PFSK-1 (cell line): ENCODE results near the gene NYNRIN.

Experiments
- FOXP2 ChIP-seq: optimal IDR thresholded peaks from 2 replicates; pipeline ENCODE3; 2011; ENCODE audit warnings: borderline replicate concordance, control low read depth, inconsistent platforms; ENCODE audit not compliant: insufficient read depth; ENCODE audit errors: extremely low read length, extremely low read depth
- POLR2AphosphoS5 ChIP-seq: IDR thresholded peaks from 2 replicates; pipeline ENCODE4 v1.6.1; 2012; ENCODE audit warnings: low read depth, mild to moderate bottlenecking, control low read depth, low read length, moderate library complexity
- SIN3A ChIP-seq: IDR thresholded peaks from 2 replicates; pipeline ENCODE4 v1.6.1; 2012; ENCODE audit warnings: mild to moderate bottlenecking, low read length, moderate library complexity, borderline replicate concordance; ENCODE audit not compliant: insufficient read depth
- TAF1 ChIP-seq: IDR thresholded peaks from 2 replicates; pipeline ENCODE4 v1.6.1; 2012; ENCODE audit warnings: low read length, control low read depth, borderline replicate concordance; ENCODE audit not compliant: insufficient read depth
- TF ChIP-seq, protein P1 (sequence below), 2 experiments: IDR thresholded peaks; 2 replicates each; pipeline versions ENCODE4 v1.6.1 to v1.8.0; 2011 to 2012; ENCODE audit warnings: low read depth in 2 of 2, low read length in 2 of 2, control low read depth in 1 of 2, inconsistent platforms in 1 of 2, mild to moderate bottlenecking in 1 of 2, moderate library complexity in 1 of 2; ENCODE audit not compliant: insufficient read depth in 1 of 2

Gene NYNRIN

DNA sequence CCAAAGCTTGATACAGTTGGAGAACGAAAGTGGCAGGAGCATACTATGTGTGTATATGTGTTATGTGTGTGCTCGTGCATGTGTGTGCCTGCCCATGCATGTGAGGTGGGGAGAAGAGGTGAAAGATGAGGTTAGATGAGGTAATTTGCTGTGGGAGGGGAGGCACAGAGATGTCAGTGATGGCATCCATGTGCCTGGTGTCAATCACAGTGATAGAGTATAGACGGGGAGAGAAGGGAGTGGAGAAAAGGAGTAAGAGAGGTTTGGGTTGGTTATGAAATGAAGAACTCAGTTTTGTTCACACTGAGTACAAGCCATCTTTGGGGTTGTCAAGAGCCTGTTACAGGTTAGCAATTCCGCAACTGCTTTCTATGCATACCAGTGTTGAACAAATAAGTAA lies 14.6 kb upstream of the NYNRIN start:
- no peak for TF ChIP-seq TAF1
- TF ChIP-seq POLR2AphosphoS5: no peak
- TF ChIP-seq, protein P1, sequence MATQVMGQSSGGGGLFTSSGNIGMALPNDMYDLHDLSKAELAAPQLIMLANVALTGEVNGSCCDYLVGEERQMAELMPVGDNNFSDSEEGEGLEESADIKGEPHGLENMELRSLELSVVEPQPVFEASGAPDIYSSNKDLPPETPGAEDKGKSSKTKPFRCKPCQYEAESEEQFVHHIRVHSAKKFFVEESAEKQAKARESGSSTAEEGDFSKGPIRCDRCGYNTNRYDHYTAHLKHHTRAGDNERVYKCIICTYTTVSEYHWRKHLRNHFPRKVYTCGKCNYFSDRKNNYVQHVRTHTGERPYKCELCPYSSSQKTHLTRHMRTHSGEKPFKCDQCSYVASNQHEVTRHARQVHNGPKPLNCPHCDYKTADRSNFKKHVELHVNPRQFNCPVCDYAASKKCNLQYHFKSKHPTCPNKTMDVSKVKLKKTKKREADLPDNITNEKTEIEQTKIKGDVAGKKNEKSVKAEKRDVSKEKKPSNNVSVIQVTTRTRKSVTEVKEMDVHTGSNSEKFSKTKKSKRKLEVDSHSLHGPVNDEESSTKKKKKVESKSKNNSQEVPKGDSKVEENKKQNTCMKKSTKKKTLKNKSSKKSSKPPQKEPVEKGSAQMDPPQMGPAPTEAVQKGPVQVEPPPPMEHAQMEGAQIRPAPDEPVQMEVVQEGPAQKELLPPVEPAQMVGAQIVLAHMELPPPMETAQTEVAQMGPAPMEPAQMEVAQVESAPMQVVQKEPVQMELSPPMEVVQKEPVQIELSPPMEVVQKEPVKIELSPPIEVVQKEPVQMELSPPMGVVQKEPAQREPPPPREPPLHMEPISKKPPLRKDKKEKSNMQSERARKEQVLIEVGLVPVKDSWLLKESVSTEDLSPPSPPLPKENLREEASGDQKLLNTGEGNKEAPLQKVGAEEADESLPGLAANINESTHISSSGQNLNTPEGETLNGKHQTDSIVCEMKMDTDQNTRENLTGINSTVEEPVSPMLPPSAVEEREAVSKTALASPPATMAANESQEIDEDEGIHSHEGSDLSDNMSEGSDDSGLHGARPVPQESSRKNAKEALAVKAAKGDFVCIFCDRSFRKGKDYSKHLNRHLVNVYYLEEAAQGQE (IDR thresholded peaks at IDR 0.05; ENCODE audit: insufficient read depth in 1 of 2, low read depth in 2 of 2, low read length in 2 of 2): no peak
- TF ChIP-seq FOXP2: no peak
- no peak for TF ChIP-seq SIN3A

DNA sequence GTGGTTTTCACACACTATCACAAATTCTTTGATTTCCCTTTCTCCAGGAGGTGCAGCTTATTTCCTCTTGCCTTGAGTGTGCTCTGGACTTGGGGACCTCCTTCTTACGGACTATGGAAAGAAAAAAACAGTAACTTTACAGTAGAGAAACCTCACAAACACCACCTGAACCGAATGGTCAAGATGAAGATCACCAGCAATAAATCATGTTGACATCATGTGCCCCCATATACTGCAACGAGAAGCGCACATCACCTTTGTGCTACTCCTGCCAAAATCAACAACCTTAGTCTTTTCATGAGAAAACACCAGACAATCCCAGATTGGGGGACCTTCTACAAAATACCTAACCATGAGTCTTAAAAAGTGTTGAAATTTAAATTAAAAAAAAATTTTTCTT lies 13.3 kb upstream of the NYNRIN start:
- no peak for TF ChIP-seq FOXP2
- TF ChIP-seq, protein P1 (IDR thresholded peaks at IDR 0.05; ENCODE audit: insufficient read depth in 1 of 2, low read depth in 2 of 2, low read length in 2 of 2): no peak
- TF ChIP-seq TAF1: no peak
- no peak for TF ChIP-seq POLR2AphosphoS5
- no peak for TF ChIP-seq SIN3A

DNA sequence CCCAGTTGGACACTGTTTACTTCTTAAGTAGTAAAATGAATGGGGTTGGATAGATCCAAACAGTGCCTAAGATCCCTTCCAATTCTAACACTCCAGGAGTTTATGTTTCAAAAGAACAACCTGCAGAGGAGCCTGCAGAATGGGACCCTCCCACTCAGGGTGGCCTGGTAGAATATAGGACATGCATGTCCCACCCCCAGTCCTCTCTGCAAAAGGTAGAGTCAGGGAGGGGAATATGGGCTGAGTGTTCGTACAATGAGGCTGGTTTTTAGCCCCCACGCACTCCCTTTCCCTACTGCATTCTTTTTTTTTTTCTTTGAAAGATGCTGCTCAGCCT lies 11.8 kb upstream of the NYNRIN start:
- TF ChIP-seq TAF1 (no peak), POLR2AphosphoS5 (no peak), FOXP2 (no peak), SIN3A (no peak)
- TF ChIP-seq, protein P1 (IDR thresholded peaks at IDR 0.05; ENCODE audit: insufficient read depth in 1 of 2, low read depth in 2 of 2, low read length in 2 of 2): no peak

DNA sequence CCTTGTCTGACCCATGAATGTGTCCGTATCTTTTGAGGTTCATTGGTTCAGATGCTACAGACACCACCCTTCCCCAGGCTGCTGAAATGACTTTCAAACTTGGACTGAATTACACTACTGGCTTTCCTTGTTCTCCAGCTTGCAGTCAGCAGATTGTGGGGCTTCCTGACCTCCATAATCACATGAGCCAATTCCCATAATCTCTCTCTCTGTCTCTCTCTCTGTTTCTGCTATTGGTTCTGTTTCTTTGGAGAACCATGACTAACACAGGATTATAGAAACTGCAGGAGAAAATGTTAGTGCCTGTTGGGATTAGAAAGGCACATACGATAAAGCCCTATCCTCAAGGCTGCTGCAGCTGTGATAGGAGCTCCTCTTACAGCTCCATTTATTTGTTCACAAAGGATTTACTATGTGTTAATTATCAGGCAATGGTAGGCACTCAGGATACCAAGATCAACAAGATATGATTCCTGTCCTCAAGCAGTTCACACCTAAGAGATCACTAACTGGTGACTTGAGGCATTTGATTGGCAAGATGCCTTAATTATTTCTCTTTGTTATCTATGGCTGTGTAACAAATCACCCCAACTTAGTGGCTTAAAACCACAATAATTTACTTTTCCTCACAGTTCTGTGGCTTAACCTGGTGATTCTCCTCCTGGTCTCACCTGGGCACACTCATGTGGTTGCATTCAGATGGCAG lies 10.2 kb upstream of the NYNRIN start:
- TF ChIP-seq POLR2AphosphoS5 (no peak), FOXP2 (no peak), TAF1 (no peak), SIN3A (no peak)
- TF ChIP-seq, protein P1 (IDR thresholded peaks at IDR 0.05; ENCODE audit: insufficient read depth in 1 of 2, low read depth in 2 of 2, low read length in 2 of 2): no peak
